Retinal pigment epithelial cell (primary cell): Measurements from ENCODE around the gene RAB8B.

ENCODE experiments used
- DNase-seq: peaks from one replicate; pipeline ENCODE4 v3.0.0-alpha.2; 2010; ENCODE audit warnings: low read depth
- H3K4me3 ChIP-seq: 2 replicates; pipeline ENCODE4 v1.5.1; 2011; ENCODE audit warnings: mild to moderate bottlenecking, low read length, control low read depth, moderate library complexity
- TF ChIP-seq, protein P1 (sequence below): conservative IDR thresholded peaks from 2 replicates; pipeline ENCODE4 v1.5.1; 2011; ENCODE audit warnings: low read depth, low read length, control low read depth, inconsistent platforms

The RAB8B gene

DNA sequence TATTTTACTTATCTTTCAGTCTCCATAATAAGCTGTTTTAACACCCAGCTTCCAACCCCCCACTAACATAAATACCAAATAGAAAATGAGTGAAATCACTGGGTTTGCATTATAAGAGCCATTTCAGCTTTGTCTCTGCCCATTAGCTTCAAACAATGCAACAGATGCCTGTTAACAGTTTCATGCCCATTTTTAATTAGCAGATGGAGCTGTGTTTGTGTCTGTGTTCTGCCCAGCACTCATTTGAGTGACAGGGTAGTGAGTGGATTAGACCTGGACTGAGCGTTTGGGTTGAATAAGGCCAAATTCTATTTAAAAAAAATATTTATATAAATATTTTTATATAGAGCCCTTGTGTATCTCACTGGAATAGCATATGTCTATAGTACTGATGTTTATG is 7.4 kb downstream of the RAB8B start:
- peak; percentile 61 for DNase-seq
- H3K4me3 ChIP-seq = no peak overlapping the region
- TF ChIP-seq, protein P1, sequence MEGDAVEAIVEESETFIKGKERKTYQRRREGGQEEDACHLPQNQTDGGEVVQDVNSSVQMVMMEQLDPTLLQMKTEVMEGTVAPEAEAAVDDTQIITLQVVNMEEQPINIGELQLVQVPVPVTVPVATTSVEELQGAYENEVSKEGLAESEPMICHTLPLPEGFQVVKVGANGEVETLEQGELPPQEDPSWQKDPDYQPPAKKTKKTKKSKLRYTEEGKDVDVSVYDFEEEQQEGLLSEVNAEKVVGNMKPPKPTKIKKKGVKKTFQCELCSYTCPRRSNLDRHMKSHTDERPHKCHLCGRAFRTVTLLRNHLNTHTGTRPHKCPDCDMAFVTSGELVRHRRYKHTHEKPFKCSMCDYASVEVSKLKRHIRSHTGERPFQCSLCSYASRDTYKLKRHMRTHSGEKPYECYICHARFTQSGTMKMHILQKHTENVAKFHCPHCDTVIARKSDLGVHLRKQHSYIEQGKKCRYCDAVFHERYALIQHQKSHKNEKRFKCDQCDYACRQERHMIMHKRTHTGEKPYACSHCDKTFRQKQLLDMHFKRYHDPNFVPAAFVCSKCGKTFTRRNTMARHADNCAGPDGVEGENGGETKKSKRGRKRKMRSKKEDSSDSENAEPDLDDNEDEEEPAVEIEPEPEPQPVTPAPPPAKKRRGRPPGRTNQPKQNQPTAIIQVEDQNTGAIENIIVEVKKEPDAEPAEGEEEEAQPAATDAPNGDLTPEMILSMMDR = no peak

DNA sequence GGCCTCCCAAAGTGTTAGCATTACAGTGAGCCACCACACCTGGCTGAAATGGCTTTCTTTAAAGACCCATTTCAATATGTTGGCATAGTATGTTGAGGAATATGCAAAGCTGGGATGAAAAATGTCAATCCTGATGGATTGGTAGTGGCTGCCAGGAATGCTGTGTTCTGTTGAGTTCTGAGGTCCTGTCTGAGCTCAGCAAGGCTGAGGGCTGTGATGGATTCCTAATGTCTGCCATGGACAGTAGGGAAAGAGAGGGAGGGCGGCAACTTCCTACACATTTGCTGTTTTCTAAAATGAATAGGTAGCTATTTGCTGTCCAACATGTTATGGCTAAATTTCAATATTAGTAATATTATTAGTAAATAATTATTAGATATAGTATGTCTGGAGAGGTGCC is 8.2 kb downstream of the RAB8B start:
- H3K4me3 ChIP-seq = no peak overlapping the region
- TF ChIP-seq, protein P1 = no peak
- DNase-seq = no peak

DNA sequence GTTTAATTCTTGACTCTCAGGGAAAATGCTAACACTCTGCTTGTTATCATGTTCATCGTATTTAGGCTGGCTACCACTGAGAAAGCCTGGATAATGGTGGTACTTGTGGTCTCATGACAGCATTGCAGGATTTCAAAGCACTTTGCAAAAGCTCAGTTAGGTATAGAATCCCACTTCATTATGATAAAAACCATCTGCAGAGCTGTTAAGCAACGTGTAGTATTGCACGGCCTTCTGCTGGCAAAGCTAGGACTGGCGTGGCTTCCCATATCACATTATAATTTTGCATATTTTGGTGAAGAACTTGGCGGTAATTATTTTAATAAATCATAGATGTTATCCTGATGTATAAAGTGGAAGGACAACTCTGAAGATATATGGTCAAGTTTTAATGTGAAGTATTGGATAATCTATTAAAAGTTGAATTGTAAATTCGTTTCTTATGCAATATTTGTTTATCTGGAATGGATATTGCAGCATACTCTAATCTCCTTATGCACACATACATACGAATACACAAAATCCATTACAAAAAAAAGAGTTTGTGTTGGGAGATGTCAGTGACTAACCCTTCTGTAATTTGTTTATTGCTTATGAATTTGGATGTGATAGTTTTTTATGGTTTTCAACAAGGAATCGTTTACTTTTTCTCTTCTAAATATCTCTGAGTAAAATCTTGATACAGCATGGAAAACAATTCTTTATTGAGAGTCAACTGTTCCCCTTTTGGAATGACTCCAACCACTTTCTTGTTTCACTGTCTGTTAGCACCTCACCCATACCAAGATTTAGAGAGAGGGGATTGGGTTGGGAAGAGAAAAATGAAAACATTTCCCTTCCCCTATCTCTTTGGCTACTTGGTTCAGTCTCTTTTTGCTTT is 9.2 kb downstream of the RAB8B start:
- DNase-seq = no peak
- no peak overlapping the region for H3K4me3 ChIP-seq
- TF ChIP-seq, protein P1 = no peak

DNA sequence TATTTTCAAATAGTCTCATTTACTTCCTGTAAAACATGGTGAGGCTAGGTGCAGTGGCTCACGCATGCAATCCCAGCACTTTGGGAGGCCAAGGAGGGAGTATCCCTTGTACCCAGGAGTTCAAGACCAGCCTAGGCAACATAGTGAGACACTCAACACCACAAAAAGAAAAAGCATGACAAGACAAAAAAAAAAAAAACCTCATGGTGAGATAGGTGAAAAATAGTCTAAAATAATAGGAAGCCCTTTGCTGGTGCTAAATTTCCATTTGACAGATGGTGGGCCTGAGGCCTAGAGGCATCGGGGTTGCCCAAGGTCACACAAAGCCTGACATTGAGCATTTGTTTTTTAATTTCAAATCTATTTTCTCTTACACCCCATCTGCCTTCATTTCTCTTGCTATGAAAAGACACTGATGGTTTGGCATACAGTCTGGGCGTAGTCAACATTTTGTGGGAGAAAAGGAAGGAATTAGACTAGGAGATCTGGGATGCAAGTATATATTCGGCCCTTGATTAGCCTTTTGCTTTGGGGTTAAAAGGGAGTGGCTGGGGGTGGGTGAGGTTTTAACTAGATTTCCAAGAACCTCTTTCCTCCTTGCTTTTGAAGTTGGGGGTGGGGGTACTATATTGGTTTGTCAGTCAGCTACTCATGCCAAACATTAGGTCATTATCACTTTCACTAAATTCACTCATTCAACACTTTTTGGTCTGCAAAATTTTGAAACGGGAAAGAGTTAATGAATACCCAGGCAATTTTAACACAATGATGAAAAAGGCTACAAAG is 11.3 kb downstream of the RAB8B start:
- TF ChIP-seq, protein P1 = no peak
- no peak for DNase-seq
- no peak overlapping the region for H3K4me3 ChIP-seq

DNA sequence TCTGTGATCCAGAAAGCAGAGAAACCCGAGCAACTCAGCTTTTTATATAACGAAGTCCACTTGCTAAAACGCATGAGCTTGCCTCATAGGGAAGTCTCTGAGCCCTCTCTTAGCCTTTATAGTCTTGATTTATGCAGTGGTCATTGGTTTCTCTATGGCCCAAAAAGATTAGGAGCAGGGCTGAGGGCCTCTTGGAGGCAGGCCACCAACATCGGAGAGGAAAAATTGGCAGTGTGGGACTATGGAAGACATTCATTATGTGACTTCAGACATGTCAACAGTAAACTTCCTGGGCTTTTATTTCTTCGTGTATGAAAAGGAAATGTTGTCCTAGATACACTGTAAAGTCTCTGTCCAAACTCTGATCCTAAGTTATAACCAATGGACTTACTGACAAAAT is 13.5 kb downstream of the RAB8B start:
- H3K4me3 ChIP-seq = no peak overlapping the region
- TF ChIP-seq, protein P1 = no peak
- DNase-seq = no peak

DNA sequence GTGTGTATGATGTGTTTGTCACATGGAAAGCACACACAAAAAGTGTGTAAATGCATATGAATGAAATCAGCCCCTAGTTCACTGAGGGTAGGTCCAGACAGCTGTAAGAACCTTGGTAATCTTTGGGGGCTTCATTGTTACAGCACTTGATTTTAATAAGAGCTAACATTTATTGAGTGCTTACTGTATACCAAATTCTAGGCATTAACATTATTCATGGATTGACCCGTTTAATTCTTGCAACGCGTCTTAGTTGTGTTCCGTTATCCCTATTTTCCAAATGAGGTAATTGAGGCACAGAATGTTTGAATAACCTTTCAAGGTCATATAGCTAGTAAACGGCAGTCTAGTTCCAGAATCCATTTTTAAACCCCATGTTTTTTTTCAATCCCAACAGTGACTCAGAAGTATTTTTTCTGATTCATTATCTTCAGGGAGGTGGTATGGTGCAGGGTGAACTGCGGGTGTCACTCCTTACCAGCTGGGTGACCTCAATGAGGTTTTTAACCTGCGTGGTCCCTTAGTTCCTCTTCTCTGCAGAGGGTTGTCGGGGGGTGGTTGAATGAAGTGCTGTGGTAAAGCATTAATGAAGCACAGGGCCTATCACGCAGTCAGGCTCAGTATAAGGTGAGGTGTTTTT is 14.2 kb downstream of the RAB8B start:
- no peak for DNase-seq
- TF ChIP-seq, protein P1 = no peak
- H3K4me3 ChIP-seq = no peak overlapping the region
